Endothelial cell of umbilical vein (primary cell): ENCODE results near the gene DTX4. TPM values are rescaled to one million over a fixed set of nuclear protein-coding genes. Genes with fewer than 3 reads are reported as not detected.

Source experiments
- BruUV-seq: library from RNA; stranded (reverse); fragments of 400-500 nt; replicated peaks from 2 replicates; lab custom pipeline; 2021; lab: Mats Ljungman, UMichigan
- CTCF ChIA-PET: fragments of 300-600, 350-600 bp; sonication (Branson Sonifier 250); formaldehyde crosslinking; loops from one replicate; lab custom pipeline; 2021; ENCODE audit warnings: antibody characterized with exemption, inconsistent platforms; lab: Charles Lee
- POLR2A ChIA-PET: fragments of 300-600, 350-600 bp; sonication (Branson Sonifier 250); formaldehyde crosslinking; loops from one replicate; lab custom pipeline; 2021; ENCODE audit warnings: antibody characterized with exemption, inconsistent platforms; lab: Charles Lee
- DNase-seq: peaks from one replicate; pipeline ENCODE4 v3.0.0-alpha.2; 2011; ENCODE audit warnings: low read depth, low spot score
- FAIRE-seq: peaks from 2 replicates; lab custom pipeline; 2011; peaks lifted over from hg19 to GRCh38; lab: Jason Lieb, UNC
- H2AFZ ChIP-seq: 2 replicates; pipeline ENCODE4 v1.6.0; 2012; ENCODE audit warnings: low read depth, low read length, control low read depth, inconsistent platforms
- H3K27ac ChIP-seq: 2 replicates; pipeline ENCODE4 v1.5.1; 2011; ENCODE audit warnings: low read depth, mild to moderate bottlenecking, control low read depth, low read length, moderate library complexity; ENCODE audit not compliant: insufficient read depth
- H3K27me3 ChIP-seq, 2 experiments: 2 replicates each; pipeline versions ENCODE4 v1.6.0 to v1.6.1; 2011; ENCODE audit warnings: low read length in 2 of 2, mixed read lengths in 1 of 2; ENCODE audit not compliant: control insufficient read depth in 2 of 2, insufficient read depth in 2 of 2
- H3K36me3 ChIP-seq, 2 experiments: 2 replicates in 1 of 2; 3 replicates in 1 of 2; pipeline ENCODE4 v1.5.1; 2011; ENCODE audit warnings: low read length in 2 of 2, mild to moderate bottlenecking in 1 of 2, moderate library complexity in 1 of 2; ENCODE audit not compliant: control insufficient read depth in 2 of 2, insufficient read depth in 2 of 2; ENCODE audit errors: extremely low read depth in 1 of 2
- H3K4me1 ChIP-seq: 3 replicates; pipeline ENCODE4 v1.5.1; 2011; ENCODE audit warnings: mild to moderate bottlenecking, low read length; ENCODE audit not compliant: control insufficient read depth, insufficient read depth; ENCODE audit errors: extremely low read depth
- H3K4me2 ChIP-seq: 2 replicates; pipeline ENCODE4 v1.6.1; 2011; ENCODE audit warnings: low read length, control low read depth, mixed read lengths; ENCODE audit not compliant: insufficient read depth
- H3K4me3 ChIP-seq, 3 experiments: fragments of 200-600 bp in 1 of 3; sonication (generic), shearing (Covaris generic) in 1 of 3; replicated peaks in 1 of 3; 2 replicates each; pipeline ENCODE4 v1.5.1; 2011 to 2016; ENCODE audit warnings: control low read depth in 3 of 3, low read length in 3 of 3, mild to moderate bottlenecking in 2 of 3, inconsistent platforms in 1 of 3, low read depth in 1 of 3, moderate library complexity in 1 of 3; ENCODE audit not compliant: insufficient read depth in 1 of 3
- H3K79me2 ChIP-seq: 2 replicates; pipeline ENCODE4 v1.6.0; 2012; ENCODE audit warnings: low read length, inconsistent platforms; ENCODE audit not compliant: control insufficient read depth, insufficient read depth
- H3K9ac ChIP-seq: replicated peaks from 2 replicates; pipeline ENCODE3; 2011; ENCODE audit warnings: low read length, control low read depth; ENCODE audit not compliant: insufficient read depth; ENCODE audit errors: extremely low read depth
- H3K9me1 ChIP-seq: replicated peaks from 3 replicates; pipeline ENCODE4 v1.6.0; 2011; ENCODE audit warnings: mild to moderate bottlenecking, low read length; ENCODE audit not compliant: control insufficient read depth, insufficient read depth; ENCODE audit errors: extremely low read depth
- H3K9me3 ChIP-seq: replicated peaks from 2 replicates; pipeline ENCODE4 v1.5.1; 2012; ENCODE audit warnings: low read length, inconsistent platforms; ENCODE audit not compliant: control insufficient read depth, insufficient read depth
- H4K20me1 ChIP-seq: replicated peaks from 2 replicates; pipeline ENCODE3; 2011; ENCODE audit warnings: mild to moderate bottlenecking, low read length; ENCODE audit not compliant: control insufficient read depth, insufficient read depth; ENCODE audit errors: extremely low read depth
- EZH2 ChIP-seq: IDR thresholded peaks from 2 replicates; pipeline ENCODE4 v1.6.1; 2012; ENCODE audit warnings: borderline replicate concordance, low read depth, mild to moderate bottlenecking, moderate library complexity, low read length, inconsistent platforms; ENCODE audit not compliant: severe bottlenecking
- FOS ChIP-seq: IDR thresholded peaks from 2 replicates; pipeline ENCODE4 v1.6.1; 2011; ENCODE audit warnings: mild to moderate bottlenecking, low read length, moderate library complexity, borderline replicate concordance; ENCODE audit not compliant: insufficient read depth
- GATA2 ChIP-seq: IDR thresholded peaks from 2 replicates; pipeline ENCODE4 v1.7.0; 2011; ENCODE audit warnings: low read depth, mild to moderate bottlenecking, moderate library complexity, mixed read lengths, low read length; ENCODE audit not compliant: insufficient read length, insufficient read depth
- JUN ChIP-seq: IDR thresholded peaks from 2 replicates; pipeline ENCODE4 v1.6.1; 2011; ENCODE audit warnings: borderline replicate concordance, low read depth; ENCODE audit not compliant: insufficient read length, insufficient read depth
- MYC ChIP-seq: IDR thresholded peaks from one replicate; pipeline ENCODE4 v1.6.1; 2011; ENCODE audit warnings: mild to moderate bottlenecking, low read depth, low read length
- POLR2A ChIP-seq: IDR thresholded peaks from 2 replicates; pipeline ENCODE4 v1.6.1; 2012; ENCODE audit warnings: low read depth, mild to moderate bottlenecking, control low read depth, low read length
- POLR2AphosphoS5 ChIP-seq: IDR thresholded peaks from 2 replicates; pipeline ENCODE4 v1.6.1; 2012; ENCODE audit warnings: low read depth, mild to moderate bottlenecking, control low read depth, low read length, moderate library complexity; ENCODE audit not compliant: insufficient read depth
- dilution Hi-C: fragments of 300-500 bp; cut with MboI; formaldehyde crosslinking; loops from one replicate; pipeline ENCODE4 v1.15.0; 2019; ENCODE audit warnings: low sequenced_read_pairs; ENCODE audit not compliant: extremely low pct_ligation_motif_present
- intact Hi-C: fragments of 100-400 bp; cut with micrococcal nuclease; formaldehyde crosslinking; loops from one replicate; pipeline ENCODE4 v1.10.0; 2022
- polyA plus RNA-seq, 4 experiments: library from polyadenylated mRNA; depleted of rRNA in 3 of 4; stranded (reverse) in 3 of 4; unstranded in 1 of 4; fragments of >200 nt; gene quantifications; 2 replicates each; pipeline versions ENCODE4 v1.2.1 to v1.2.3, GENCODE V29; 2011 to 2012; ENCODE audit warnings: missing spikeins in 1 of 4
- total RNA-seq: library from RNA; stranded (reverse); gene quantifications from 2 replicates; pipeline ENCODE4 v1.2.3, GENCODE V29; 2021
- TF ChIP-seq, protein P1 (sequence below): IDR thresholded peaks from 2 replicates; pipeline ENCODE4 v1.6.1; 2011; ENCODE audit not compliant: insufficient read depth, insufficient read length
- TF ChIP-seq, protein P2 (sequence below), 2 donors: IDR thresholded peaks; 1 replicate in 1 of 2; 2 replicates in 1 of 2; pipeline ENCODE4 v1.5.1; 2011; ENCODE audit warnings: low read length in 2 of 2, mild to moderate bottlenecking in 2 of 2, moderate library complexity in 2 of 2, control low read depth in 1 of 2, inconsistent platforms in 1 of 2, low read depth in 1 of 2; ENCODE audit not compliant: insufficient read depth in 1 of 2; ENCODE audit errors: extremely low read depth in 1 of 2

The DTX4 gene
- total and polyA plus RNA-seq, 2 donors (not counting 3 experiments of a cell fraction or from before 2014, with no cell fraction given), result 0.08 to 0.91 TPM

DNA sequence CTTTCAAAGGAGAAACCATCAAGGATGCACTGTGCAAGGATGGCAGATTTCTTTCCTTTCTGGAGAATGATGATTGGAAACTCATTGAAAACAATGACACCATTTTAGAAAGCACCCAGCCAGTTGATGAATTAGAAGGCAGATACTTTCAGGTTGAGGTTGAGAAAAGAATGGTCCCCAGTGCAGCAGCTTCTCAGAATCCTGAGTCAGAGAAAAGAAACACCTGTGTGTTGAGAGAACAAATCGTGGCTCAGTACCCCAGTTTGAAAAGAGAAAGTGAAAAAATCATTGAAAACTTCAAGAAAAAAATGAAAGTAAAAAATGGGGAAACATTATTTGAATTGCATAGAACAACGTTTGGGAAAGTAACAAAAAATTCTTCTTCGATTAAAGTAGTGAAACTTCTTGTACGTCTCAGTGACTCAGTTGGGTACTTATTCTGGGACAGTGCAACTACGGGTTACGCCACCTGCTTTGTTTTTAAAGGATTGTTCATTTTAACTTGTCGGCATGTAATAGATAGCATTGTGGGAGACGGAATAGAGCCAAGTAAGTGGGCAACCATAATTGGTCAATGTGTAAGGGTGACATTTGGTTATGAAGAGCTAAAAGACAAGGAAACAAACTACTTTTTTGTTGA is 19.5 kb upstream of the DTX4 start:
- Histone ChIP-seq H3K27ac (no peak overlapping the region), H2AFZ (no peak overlapping the region), H3K9ac (no peak overlapping the region), H3K9me3 (no peaks in the 10 kb centered on the region), H3K79me2 (no peaks in the 10 kb centered on the region), H4K20me1 (no peaks in the 10 kb centered on the region), H3K9me1 (no peaks in the 10 kb centered on the region), H3K4me2 (no peak overlapping the region), H3K27me3 (no peaks in the 10 kb centered on the region), H3K4me3 (no peak overlapping the region), H3K36me3 (no peaks in the 10 kb centered on the region), H3K4me1 (no peaks in the 10 kb centered on the region)
- no peak for FAIRE-seq
- POLR2A ChIA-PET, result no interaction called here
- TF ChIP-seq POLR2A (no peak), FOS (no peak), GATA2 (no peak), POLR2AphosphoS5 (no peak), EZH2 (no peak), JUN (no peak), MYC (no peak)
- TF ChIP-seq, protein P1, sequence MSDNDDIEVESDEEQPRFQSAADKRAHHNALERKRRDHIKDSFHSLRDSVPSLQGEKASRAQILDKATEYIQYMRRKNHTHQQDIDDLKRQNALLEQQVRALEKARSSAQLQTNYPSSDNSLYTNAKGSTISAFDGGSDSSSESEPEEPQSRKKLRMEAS, result no peak
- TF ChIP-seq, protein P2, sequence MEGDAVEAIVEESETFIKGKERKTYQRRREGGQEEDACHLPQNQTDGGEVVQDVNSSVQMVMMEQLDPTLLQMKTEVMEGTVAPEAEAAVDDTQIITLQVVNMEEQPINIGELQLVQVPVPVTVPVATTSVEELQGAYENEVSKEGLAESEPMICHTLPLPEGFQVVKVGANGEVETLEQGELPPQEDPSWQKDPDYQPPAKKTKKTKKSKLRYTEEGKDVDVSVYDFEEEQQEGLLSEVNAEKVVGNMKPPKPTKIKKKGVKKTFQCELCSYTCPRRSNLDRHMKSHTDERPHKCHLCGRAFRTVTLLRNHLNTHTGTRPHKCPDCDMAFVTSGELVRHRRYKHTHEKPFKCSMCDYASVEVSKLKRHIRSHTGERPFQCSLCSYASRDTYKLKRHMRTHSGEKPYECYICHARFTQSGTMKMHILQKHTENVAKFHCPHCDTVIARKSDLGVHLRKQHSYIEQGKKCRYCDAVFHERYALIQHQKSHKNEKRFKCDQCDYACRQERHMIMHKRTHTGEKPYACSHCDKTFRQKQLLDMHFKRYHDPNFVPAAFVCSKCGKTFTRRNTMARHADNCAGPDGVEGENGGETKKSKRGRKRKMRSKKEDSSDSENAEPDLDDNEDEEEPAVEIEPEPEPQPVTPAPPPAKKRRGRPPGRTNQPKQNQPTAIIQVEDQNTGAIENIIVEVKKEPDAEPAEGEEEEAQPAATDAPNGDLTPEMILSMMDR (IDR thresholded peaks at IDR 0.05; ENCODE audit: extremely low read depth in 1 of 2, insufficient read depth in 1 of 2, low read depth in 1 of 2, low read length in 2 of 2), result no peak
- intact Hi-C loops, result no loop called here
- dilution Hi-C loops, result no loop called here
- no TSS peak for BruUV-seq
- DNase-seq, result no peak
- CTCF ChIA-PET, result interaction anchor here (1.4 to 1.9 kb wide), 4 partner anchors 10 to 46 kb away, joined by 3 to 11 read pairs (median 6); partner anchors contain the start of genes DTX4 and FAM111A
